Epithelial cell of proximal tubule (primary cell): ENCODE results near the gene APC. TPM values are rescaled to one million over a fixed set of nuclear protein-coding genes. Genes with fewer than 3 reads are reported as not detected.
"Not testable (repeated sequence)": the region's sequence is repeated elsewhere in the genome, so short reads cannot be mapped to it uniquely, and the experiment has no call there.

Source experiments
- DNase-seq: peaks from one replicate; pipeline ENCODE4 v3.0.0-alpha.2; 2011; ENCODE audit warnings: low read depth
- H3K4me3 ChIP-seq: 2 replicates; pipeline ENCODE4 v1.5.1; 2011; ENCODE audit warnings: low read depth, mild to moderate bottlenecking, low read length
- CTCF ChIP-seq: conservative IDR thresholded peaks from 2 replicates; pipeline ENCODE4 v1.5.1; 2012; ENCODE audit warnings: low read depth, mild to moderate bottlenecking, low read length
- total RNA-seq: library from RNA; depleted of rRNA; stranded (reverse); fragments of >200 nt; gene quantifications from 2 replicates; pipeline ENCODE4 v1.2.3, GENCODE V29; 2015

Gene APC
- total RNA-seq, 1 donor from 2014 or later = 24.0 TPM

GRCh38 chr5:112885001-112885400 lies 147.3 kb downstream of the APC start:
- no peak overlapping the region for H3K4me3 ChIP-seq
- TF ChIP-seq CTCF = no peak
- DNase-seq = no peak

GRCh38 chr5:112886975-112887374 lies 149.3 kb downstream of the APC start:
- H3K4me3 ChIP-seq = no peak overlapping the region
- no peak for TF ChIP-seq CTCF
- no peak for DNase-seq

GRCh38 chr5:112892066-112892465 lies 154.4 kb downstream of the APC start:
- not testable (repeated sequence) for DNase-seq, H3K4me3 ChIP-seq

- no peak for DNase-seq
- no peak overlapping the region for H3K4me3 ChIP-seq
- no peak for TF ChIP-seq CTCF
Measured at GRCh38 chr5:112892776-112893175, 155.1 kb downstream of the APC start.

GRCh38 chr5:112895682-112896081 lies 158.0 kb downstream of the APC start:
- no peak for DNase-seq
- no peak for TF ChIP-seq CTCF
- no peak overlapping the region for H3K4me3 ChIP-seq

Other genes starting within 250 kb of the APC start
- gene SRP19, start 123.4 kb downstream of the APC start, total RNA-seq = 75.1 and 79.3 TPM in 2 replicates
- 64.0 and 65.3 TPM in 2 replicates for gene REEP5, start 184.3 kb downstream of the APC start, total RNA-seq
- gene DCP2, start 238.9 kb downstream of the APC start, total RNA-seq = 24.5 and 28.9 TPM in 2 replicates